Ishikawa (cell line): ENCODE measurements around the gene SEC14L6.

Experiments
- MAX ChIP-seq: IDR thresholded peaks from 2 replicates; pipeline ENCODE4 v1.6.1; 2012
- REST ChIP-seq: IDR thresholded peaks from 2 replicates; pipeline ENCODE4 v1.6.1; 2012; ENCODE audit warnings: low read depth, mild to moderate bottlenecking

GRCh38 chr22:30507670-30508069, 38.9 kb downstream of the SEC14L6 start:
- no peak for TF ChIP-seq REST
- no peak for TF ChIP-seq MAX
